Muscle layer of colon (tissue), 2 donors: ENCODE results near the gene FIZ1.

Source experiments
- H3K27ac ChIP-seq: one replicate; pipeline ENCODE4 v1.7.0; 2013; ENCODE audit warnings: low read depth, mild to moderate bottlenecking, low read length, moderate library complexity
- H3K27me3 ChIP-seq, 2 donors: one replicate each; pipeline ENCODE4 v1.7.0; 2013; ENCODE audit warnings: low read length in 2 of 2, mild to moderate bottlenecking in 2 of 2; ENCODE audit not compliant: insufficient read depth in 2 of 2, control insufficient read depth in 1 of 2
- H3K36me3 ChIP-seq: one replicate; pipeline ENCODE4 v1.7.0; 2013; ENCODE audit warnings: mild to moderate bottlenecking, low read length; ENCODE audit not compliant: insufficient read depth
- H3K4me1 ChIP-seq: one replicate; pipeline ENCODE4 v1.7.0; 2013; ENCODE audit warnings: mild to moderate bottlenecking, low read length; ENCODE audit not compliant: insufficient read depth
- H3K4me3 ChIP-seq, 2 donors: one replicate each; pipeline ENCODE4 v1.7.0; 2013; ENCODE audit warnings: low read length in 2 of 2, low read depth in 1 of 2, mild to moderate bottlenecking in 1 of 2, moderate library complexity in 1 of 2
- H3K9ac ChIP-seq: one replicate; pipeline ENCODE4 v1.7.0; 2013; ENCODE audit warnings: low read length
- H3K9me3 ChIP-seq: one replicate; pipeline ENCODE4 v1.7.0; 2013; ENCODE audit warnings: mild to moderate bottlenecking, low read length
- donor health status: abdominal sarcoma.
- donor health status: Adenocarcinoma of cecum.

FIZ1 gene

DNA sequence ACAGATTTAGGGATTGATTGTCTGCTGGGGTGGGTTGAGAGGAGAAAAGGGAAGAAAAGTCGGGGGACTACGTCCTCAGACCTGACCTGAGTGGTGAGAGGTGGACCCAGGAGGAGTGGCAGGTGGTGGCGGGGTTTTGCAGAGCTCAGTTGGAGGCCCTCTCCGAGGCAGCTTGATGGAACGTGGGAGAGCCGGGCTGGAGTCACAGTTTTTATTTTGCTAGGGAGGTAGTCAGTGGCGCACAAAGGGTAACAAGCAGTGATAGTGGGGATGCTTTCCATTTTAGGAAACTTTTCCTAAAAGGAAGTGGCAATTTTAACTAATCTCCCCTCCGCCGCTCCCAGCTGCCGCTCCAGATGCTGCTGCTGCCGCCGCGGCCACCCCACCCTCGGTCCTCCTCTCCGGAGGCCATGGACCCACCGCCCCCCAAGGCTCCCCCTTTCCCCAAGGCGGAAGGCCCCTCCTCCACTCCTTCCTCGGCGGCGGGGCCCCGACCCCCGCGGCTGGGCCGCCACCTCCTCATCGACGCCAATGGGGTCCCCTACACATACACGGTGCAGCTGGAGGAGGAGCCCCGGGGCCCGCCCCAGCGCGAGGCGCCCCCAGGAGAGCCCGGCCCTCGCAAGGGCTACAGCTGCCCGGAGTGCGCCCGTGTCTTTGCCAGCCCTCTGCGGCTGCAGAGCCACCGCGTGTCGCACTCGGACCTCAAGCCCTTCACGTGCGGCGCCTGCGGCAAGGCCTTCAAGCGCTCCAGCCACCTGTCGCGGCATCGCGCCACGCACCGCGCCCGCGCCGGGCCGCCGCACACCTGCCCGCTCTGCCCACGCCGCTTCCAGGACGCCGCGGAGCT is 43.1 kb upstream of the FIZ1 start:
- peak overlapping the region; percentile 78 to 95 for H3K4me3 ChIP-seq
- peaks cover 40% of the 10 kb centered on the region for H3K4me1 ChIP-seq
- peak overlapping the region; percentile 39 for H3K9ac ChIP-seq
- H3K27me3 ChIP-seq: no peaks in the 10 kb centered on the region
- no peaks in the 10 kb centered on the region for H3K9me3 ChIP-seq
- peak overlapping the region; percentile 84 for H3K27ac ChIP-seq
- peaks cover 10% of the 10 kb centered on the region for H3K36me3 ChIP-seq

DNA sequence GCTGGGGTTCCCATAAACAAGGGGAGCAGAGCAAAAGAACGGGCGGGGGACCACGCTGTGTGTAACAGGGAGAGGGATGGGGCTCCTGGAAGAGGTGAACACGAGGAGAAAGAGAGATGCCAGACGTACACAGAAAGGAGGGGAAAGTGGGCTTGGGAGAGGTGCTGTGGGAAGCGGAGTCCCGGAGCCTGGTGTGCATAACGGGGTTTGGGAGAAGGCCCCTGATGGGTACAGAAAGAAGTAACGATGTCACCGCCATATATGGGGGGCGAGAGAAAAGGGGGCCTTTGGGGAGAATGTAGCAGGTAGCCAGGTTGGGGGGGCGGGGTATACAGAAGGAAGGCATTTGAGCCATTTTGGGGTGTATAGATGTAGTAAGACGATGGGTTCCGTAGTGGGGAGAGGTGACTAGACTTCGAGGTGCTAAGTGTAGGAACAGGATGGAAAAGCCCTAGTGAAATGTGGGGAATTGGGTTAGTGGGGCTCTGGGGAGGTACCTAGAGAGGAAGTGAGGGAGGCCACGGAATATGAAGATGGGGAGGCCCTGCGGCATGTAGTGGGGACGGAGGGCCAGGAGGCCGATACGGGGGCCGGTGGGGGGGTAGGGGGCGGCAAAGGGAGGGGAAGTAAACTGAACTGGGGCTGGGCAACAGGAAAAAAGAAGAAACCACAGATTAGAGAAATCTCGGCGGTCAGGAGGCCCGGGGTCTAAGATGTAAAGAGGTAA is 42.3 kb upstream of the FIZ1 start:
- Histone ChIP-seq H3K4me1 (peaks cover 42% of the 10 kb centered on the region), H3K9me3 (no peaks in the 10 kb centered on the region), H3K4me3 (peak overlapping the region; percentile 78 to 95), H3K9ac (peak overlapping the region; percentile 54), H3K27ac (peak overlapping the region; percentile 84), H3K27me3 (no peaks in the 10 kb centered on the region), H3K36me3 (peaks cover 10% of the 10 kb centered on the region)

DNA sequence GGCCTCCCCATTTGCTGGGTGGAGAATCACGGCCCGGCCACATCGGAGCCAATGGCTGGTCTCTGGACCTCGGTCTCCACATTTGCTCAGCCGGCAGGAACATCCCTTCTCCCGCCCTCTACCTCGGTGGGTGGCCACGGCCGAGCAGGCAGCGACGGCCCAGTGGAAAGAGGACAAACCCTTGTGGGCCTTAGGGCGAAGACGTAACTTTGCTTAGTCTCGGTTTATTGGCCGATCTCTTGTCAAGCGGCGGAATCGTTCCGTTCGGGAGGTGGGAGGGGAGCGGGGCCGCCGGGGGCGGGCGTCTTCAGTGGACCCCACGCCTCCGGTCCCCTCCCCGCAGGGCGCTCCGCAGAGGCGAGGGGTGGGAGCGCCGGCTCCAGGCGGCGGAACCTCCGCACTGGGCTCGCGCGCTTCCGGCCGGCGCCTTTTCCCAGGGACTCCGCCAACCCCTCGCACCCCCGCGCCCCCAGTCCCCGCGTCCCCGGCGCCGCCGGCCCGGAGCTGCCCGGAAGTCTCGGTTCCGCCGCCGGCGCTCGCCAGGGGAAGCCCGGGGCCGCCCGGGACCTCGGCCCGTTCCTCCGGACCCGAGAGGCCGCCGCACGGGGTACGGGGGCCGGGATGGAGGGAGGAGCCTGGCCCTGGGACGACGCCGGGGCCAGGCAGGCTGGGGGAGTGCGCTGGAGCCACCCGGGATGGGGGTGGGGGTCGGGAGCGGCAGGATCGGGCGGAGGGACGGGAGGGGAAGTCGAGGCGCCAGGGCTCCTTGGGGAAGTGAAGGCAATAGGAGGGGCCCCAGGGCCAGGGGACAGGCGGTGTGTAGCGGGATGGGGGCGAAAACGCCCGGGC is 41.5 kb upstream of the FIZ1 start, which contains the start of gene ZNF580:
TSS of gene ZNF580 (plus strand) at position 426 of the 849 bp plus-strand sequence. CDS start 1,507 bp downstream, outside the sequence.
- Histone ChIP-seq H3K4me1 (peaks cover 50% of the 10 kb centered on the region), H3K36me3 (peaks cover 10% of the 10 kb centered on the region), H3K9me3 (no peaks in the 10 kb centered on the region), H3K4me3 (peak within 1 kb of the TSS; percentile 78 to 95), H3K27ac (peak within 1 kb of the TSS; percentile 84), H3K9ac (peak within 1 kb of the TSS; percentile 54), H3K27me3 (no peaks in the 10 kb centered on the region)

- peak overlapping the region; percentile 39 for H3K9ac ChIP-seq
- peaks cover 5% of the 10 kb centered on the region for H3K36me3 ChIP-seq
- peak overlapping the region; percentile 64 to 78 for H3K4me3 ChIP-seq
- H3K9me3 ChIP-seq: no peaks in the 10 kb centered on the region
- no peaks in the 10 kb centered on the region for H3K27me3 ChIP-seq
- H3K4me1 ChIP-seq: peaks cover 53% of the 10 kb centered on the region
- peak overlapping the region; percentile 84 for H3K27ac ChIP-seq
Observed at GRCh38 chr19:55640043-55640576, 40.8 kb upstream of the FIZ1 start.

DNA sequence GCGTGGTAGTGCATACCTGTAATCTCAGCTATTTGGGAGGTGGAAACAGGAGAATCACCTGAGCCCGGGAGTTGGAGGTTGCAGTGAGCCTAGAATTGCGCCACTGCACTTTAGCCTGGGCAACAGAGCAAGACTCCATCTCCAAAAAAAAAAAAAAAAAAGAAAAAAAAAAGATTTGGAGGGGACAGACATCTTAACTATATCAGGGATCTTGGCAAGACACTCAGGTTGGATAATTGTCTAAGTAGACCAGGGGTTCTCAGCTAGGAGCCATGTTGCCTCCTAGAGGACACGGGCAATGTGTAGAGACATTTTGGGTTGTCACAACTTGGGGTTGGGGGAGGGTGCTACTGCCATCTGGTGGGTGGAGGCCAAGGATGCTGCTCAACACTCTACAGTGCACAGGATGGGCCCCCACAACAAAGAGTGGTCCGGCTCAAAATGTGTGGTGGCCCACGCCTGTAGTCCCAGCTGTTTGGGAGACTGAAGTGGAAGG is 39.6 kb upstream of the FIZ1 start:
- no peak overlapping the region for H3K9ac ChIP-seq
- no peaks in the 10 kb centered on the region for H3K36me3 ChIP-seq
- H3K4me1 ChIP-seq: peaks cover 44% of the 10 kb centered on the region
- no peaks in the 10 kb centered on the region for H3K9me3 ChIP-seq
- H3K4me3 ChIP-seq: no peak overlapping the region
- H3K27me3 ChIP-seq: no peaks in the 10 kb centered on the region
- H3K27ac ChIP-seq: no peak overlapping the region

GRCh38 chr19:55637534-55637933 is 38.2 kb upstream of the FIZ1 start:
- Histone ChIP-seq H3K36me3 (no peaks in the 10 kb centered on the region), H3K9me3 (no peaks in the 10 kb centered on the region), H3K27ac (no peak overlapping the region), H3K27me3 (no peaks in the 10 kb centered on the region), H3K4me3 (no peak overlapping the region), H3K9ac (no peak overlapping the region), H3K4me1 (peaks cover 44% of the 10 kb centered on the region)

DNA sequence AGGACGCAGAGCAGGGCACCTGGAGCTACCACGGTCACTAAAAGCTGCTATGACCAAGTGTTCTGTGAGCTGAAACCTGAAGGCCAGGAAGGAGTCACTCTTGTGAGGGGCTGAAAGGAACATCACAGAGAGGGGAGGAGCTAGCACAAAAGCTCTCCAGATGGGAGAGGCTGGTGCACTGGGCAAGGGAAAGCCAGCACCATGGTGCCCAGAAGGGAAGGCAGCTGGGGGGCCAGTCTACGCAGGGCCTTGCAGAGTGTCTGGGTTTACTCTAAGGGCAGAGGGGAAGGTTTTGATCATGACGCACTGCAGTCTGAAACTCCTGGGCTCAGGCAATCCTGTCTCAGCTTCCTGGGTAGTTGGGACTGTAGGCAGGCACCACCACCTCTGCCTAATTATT is 37.4 kb upstream of the FIZ1 start:
- Histone ChIP-seq H3K9me3 (no peaks in the 10 kb centered on the region), H3K36me3 (no peaks in the 10 kb centered on the region), H3K27me3 (no peaks in the 10 kb centered on the region), H3K27ac (no peak overlapping the region), H3K4me1 (peaks cover 44% of the 10 kb centered on the region), H3K9ac (no peak overlapping the region), H3K4me3 (peak overlapping the region in 1 of 2 donors; percentile 98)

DNA sequence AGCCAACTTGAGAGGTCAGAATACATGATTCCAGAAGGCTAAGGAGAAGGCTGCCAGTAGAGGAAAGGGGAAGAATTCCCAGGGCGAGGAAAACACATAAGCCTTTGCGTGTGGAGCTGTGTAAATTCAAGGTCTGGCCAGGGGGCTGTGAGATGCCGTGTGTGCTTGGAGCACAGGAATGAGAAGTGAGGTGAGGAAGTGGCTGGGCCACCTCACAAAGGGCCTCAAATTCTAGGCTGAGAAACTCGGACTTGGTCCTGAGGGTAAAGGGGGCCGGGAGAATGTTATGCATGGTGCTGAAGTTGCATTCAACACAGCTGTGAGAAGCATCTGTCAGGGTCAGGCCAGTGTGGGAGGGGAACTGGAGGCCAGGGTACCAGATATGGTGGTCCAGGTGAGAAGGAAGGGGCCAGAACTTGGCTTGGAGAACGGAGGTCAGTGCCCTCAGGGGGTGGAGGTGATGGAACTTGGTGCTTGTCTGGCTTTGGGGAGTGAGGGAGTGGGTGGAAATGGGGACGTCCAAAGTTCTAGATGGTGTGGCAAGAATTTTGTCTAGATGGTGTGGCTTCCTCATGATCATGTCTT is 36.6 kb upstream of the FIZ1 start:
- peak overlapping the region; percentile 43 for H3K27ac ChIP-seq
- no peaks in the 10 kb centered on the region for H3K9me3 ChIP-seq
- H3K36me3 ChIP-seq: no peaks in the 10 kb centered on the region
- peak overlapping the region; percentile 100 for H3K9ac ChIP-seq
- H3K27me3 ChIP-seq: no peaks in the 10 kb centered on the region
- H3K4me1 ChIP-seq: peaks cover 44% of the 10 kb centered on the region
- H3K4me3 ChIP-seq: peak overlapping the region; percentile 47 to 98

DNA sequence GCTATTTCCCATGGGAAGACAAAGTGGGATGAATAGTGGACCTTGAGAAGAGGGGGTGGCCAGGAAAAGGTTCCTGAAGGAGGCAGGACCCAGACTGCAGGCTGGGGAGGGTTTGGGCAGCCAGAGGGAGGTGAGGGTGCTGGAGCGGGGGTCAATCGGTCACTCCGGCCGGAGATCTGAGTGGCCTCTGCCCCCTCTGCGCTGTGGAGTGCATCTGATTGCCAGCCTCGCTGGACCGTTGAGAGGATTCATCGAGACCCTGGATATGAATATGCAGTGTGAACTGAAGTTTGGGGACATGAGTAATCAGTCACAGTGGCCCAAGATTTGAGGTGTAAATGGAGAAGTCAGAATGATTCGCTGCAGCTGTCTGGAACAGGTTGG is 36.0 kb upstream of the FIZ1 start:
- Histone ChIP-seq H3K4me1 (peaks cover 42% of the 10 kb centered on the region), H3K9me3 (no peaks in the 10 kb centered on the region), H3K27ac (peak overlapping the region; percentile 43)

DNA sequence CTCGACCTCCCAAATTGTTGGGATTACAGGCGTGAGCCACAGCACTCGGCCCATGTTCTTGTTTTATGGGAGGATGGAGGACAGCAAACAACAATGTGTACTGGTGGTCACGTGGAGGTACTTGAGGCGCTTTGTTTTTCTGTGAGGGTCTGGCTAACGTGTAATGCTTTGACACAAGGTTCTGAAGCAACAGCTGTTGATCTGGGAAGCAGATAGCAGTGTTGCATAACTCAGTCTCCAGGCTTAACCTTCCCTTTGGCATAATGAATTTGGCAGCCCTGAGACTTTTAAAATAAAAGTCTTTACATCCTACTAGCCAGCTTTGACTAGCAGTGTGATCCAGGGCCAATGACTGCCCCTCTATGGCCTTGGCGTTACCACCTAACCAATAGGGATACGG is 34.5 kb upstream of the FIZ1 start:
- Histone ChIP-seq H3K4me1 (peaks cover 28% of the 10 kb centered on the region), H3K4me3 (no peak overlapping the region), H3K27me3 (no peaks in the 10 kb centered on the region), H3K9ac (no peak overlapping the region), H3K36me3 (no peaks in the 10 kb centered on the region), H3K27ac (peak overlapping the region; percentile 27), H3K9me3 (no peaks in the 10 kb centered on the region)

More for the DNA sequence above, 36.0 kb upstream of the FIZ1 start:
- Histone ChIP-seq H3K4me3 (peak overlapping the region; percentile 47 to 98), H3K36me3 (no peaks in the 10 kb centered on the region), H3K27me3 (no peaks in the 10 kb centered on the region), H3K9ac (peak overlapping the region; percentile 100)
